ENCODE measurements around the gene ADAMTSL4. TPM values are rescaled to one million over a fixed set of nuclear protein-coding genes. Genes with fewer than 3 reads are reported as not detected.

Gene ADAMTSL4
- total and polyA plus RNA-seq, 4 donors, result 23.2 to 104 (median 48.0) TPM

DNA sequence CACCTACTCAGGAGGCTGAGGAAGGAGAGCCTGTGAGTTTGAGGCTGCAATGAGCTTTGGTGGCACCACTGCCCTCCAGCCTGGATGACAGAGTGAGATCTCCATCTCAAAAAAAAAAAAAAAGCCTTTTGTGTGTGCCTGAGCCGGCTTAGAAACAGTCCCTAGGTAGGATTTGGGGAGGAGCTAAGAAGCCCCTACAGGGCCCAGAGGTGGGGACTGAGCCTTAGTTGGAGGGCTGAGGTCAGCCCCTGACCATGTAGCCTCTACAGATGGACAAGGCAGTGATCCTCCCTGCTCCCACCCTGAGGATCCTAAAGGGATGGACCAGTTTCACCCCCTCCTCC lies 2.5 kb downstream of the ADAMTSL4 start:
- Histone ChIP-seq H3K4me3 (no peak overlapping the region), H3K4me1 (ENCODE audit: control insufficient read depth in 5 of 5, insufficient read depth in 5 of 5, low read length in 5 of 5) (peaks cover 0 to 38% (median 7%) of the 10 kb centered on the region in 5 donors)
- 0 to 31% methylated on average over 1 of the region's 1 CpG for WGBS, 2 donors

DNA sequence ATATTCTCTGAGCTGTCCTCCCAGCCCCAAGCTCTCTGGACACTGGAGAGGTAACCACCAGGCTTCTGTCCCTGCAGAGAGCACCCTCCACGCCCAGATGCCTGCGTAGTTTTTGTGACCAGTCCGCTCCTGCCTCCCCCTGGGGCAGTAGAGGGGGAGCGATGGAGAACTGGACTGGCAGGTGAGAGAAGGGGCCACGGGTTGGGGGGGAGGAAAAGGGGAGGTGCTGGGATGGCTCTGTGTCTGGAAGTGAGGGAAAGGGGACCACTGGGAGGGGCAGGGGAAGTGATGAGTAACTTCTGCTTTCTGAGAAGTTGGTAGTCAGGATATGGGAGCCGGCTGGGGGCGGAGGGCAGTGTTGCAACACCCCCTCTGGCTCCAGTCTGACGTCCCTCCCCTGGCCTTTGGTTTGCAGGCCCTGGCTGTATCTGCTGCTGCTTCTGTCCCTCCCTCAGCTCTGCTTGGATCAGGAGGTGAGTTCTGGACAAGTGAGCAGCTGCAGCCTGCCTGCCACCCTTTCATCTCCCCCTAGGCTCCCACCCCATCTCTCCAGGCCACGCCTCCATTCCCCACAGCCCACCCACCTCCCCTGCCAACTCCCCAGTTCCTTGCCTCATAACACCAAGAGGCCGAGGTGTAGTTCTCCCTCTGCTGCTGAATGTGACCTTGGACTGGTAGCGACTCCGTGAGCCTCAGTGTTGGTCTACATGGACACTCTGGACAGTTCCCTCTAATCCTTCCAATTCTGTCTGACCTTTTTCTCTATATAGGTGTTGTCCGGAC lies 3.1 kb downstream of the ADAMTSL4 start:
- TF ChIP-seq, protein P1, sequence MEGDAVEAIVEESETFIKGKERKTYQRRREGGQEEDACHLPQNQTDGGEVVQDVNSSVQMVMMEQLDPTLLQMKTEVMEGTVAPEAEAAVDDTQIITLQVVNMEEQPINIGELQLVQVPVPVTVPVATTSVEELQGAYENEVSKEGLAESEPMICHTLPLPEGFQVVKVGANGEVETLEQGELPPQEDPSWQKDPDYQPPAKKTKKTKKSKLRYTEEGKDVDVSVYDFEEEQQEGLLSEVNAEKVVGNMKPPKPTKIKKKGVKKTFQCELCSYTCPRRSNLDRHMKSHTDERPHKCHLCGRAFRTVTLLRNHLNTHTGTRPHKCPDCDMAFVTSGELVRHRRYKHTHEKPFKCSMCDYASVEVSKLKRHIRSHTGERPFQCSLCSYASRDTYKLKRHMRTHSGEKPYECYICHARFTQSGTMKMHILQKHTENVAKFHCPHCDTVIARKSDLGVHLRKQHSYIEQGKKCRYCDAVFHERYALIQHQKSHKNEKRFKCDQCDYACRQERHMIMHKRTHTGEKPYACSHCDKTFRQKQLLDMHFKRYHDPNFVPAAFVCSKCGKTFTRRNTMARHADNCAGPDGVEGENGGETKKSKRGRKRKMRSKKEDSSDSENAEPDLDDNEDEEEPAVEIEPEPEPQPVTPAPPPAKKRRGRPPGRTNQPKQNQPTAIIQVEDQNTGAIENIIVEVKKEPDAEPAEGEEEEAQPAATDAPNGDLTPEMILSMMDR (IDR thresholded peaks at IDR 0.05; ENCODE audit: control extremely low read depth, extremely low read depth), result no peak
- DNase-seq (peak; percentile 83 to 93 (median 84)), ATAC-seq (ENCODE audit: insufficient read depth, low FRiP score) (peak; percentile 56)
- Histone ChIP-seq H3K9ac (ENCODE audit: insufficient read depth in 1 of 2, low read length in 2 of 2) (no peak overlapping the region), H3K27ac (ENCODE audit: low read depth in 1 of 2, low read length in 1 of 2) (peak overlapping the region; percentile 34 to 74), H3K9me3 (ENCODE audit: control insufficient read depth in 4 of 4, insufficient read depth in 3 of 4, low read length in 3 of 4) (no peaks in the 10 kb centered on the region), H3K27me3 (ENCODE audit: control insufficient read depth in 3 of 3, insufficient read depth in 3 of 3, low read length in 2 of 3) (no peaks in the 10 kb centered on the region), H3K4me1 (ENCODE audit: control insufficient read depth in 5 of 5, insufficient read depth in 5 of 5, low read length in 5 of 5) (peaks cover 0 to 38% (median 7%) of the 10 kb centered on the region in 5 donors), H3K4me3 (no peak overlapping the region), H3K36me3 (ENCODE audit: control insufficient read depth in 4 of 4, insufficient read depth in 4 of 4, low read length in 4 of 4) (peaks cover 0 to 15% (median 5%) of the 10 kb centered on the region in 4 donors)
- 21 to 29% methylated on average over 12 to 13 of the region's 13 CpGs for WGBS, 2 donors

More for the DNA sequence above, 2.5 kb downstream of the ADAMTSL4 start:
- H3K27me3 ChIP-seq (ENCODE audit: control insufficient read depth in 3 of 3, insufficient read depth in 3 of 3, low read length in 2 of 3), result no peaks in the 10 kb centered on the region
- peaks cover 0 to 10% (median 5%) of the 10 kb centered on the region in 4 donors for H3K36me3 ChIP-seq (ENCODE audit: control insufficient read depth in 4 of 4, insufficient read depth in 4 of 4, low read length in 4 of 4)
- TF ChIP-seq, protein P1 (IDR thresholded peaks at IDR 0.05; ENCODE audit: control extremely low read depth, extremely low read depth), result no peak
- H3K9ac ChIP-seq (ENCODE audit: insufficient read depth in 1 of 2, low read length in 2 of 2), result no peak overlapping the region
- no peaks in the 10 kb centered on the region for H3K9me3 ChIP-seq (ENCODE audit: control insufficient read depth in 4 of 4, insufficient read depth in 3 of 4, low read length in 3 of 4)
- ATAC-seq (ENCODE audit: insufficient read depth, low FRiP score) (no peak), DNase-seq (no peak)
- H3K27ac ChIP-seq (ENCODE audit: low read depth in 1 of 2, low read length in 1 of 2), result peak overlapping the region; percentile 2 to 80

DNA sequence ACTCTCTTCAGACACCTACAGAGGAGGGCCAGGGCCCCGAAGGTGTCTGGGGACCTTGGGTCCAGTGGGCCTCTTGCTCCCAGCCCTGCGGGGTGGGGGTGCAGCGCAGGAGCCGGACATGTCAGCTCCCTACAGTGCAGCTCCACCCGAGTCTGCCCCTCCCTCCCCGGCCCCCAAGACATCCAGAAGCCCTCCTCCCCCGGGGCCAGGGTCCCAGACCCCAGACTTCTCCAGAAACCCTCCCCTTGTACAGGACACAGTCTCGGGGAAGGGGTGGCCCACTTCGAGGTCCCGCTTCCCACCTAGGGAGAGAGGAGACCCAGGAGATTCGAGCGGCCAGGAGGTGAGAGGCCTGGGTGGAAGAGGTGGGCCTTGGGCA lies 3.7 kb downstream of the ADAMTSL4 start:
- H3K4me3 ChIP-seq, result no peak overlapping the region
- peaks cover 0 to 38% (median 7%) of the 10 kb centered on the region in 5 donors for H3K4me1 ChIP-seq (ENCODE audit: control insufficient read depth in 5 of 5, insufficient read depth in 5 of 5, low read length in 5 of 5)
- H3K9me3 ChIP-seq (ENCODE audit: control insufficient read depth in 4 of 4, insufficient read depth in 3 of 4, low read length in 3 of 4), result no peaks in the 10 kb centered on the region
- WGBS, 2 donors, result 77 to 78% methylated on average over 12 of the region's 12 CpGs
- H3K9ac ChIP-seq (ENCODE audit: insufficient read depth in 1 of 2, low read length in 2 of 2), result no peak overlapping the region
- no peak for ATAC-seq (ENCODE audit: insufficient read depth, low FRiP score)
- TF ChIP-seq, protein P1 (IDR thresholded peaks at IDR 0.05; ENCODE audit: control extremely low read depth, extremely low read depth), result no peak
- peaks cover 0 to 19% (median 5%) of the 10 kb centered on the region in 4 donors for H3K36me3 ChIP-seq (ENCODE audit: control insufficient read depth in 4 of 4, insufficient read depth in 4 of 4, low read length in 4 of 4)
- H3K27me3 ChIP-seq (ENCODE audit: control insufficient read depth in 3 of 3, insufficient read depth in 3 of 3, low read length in 2 of 3), result no peaks in the 10 kb centered on the region
- H3K27ac ChIP-seq (ENCODE audit: low read depth in 1 of 2, low read length in 1 of 2), result peak overlapping the region; percentile 8 to 34
- no peak for DNase-seq
